Activated CD4-positive, CD25-positive, alpha-beta regulatory T cell treated with anti-CD3 and anti-CD28 coated beads, Interleukin-2, amount 50 U/mL, for 16 hours (primary cell): ENCODE measurements around the gene BLTP3A.
"Not testable (repeated sequence)": the region's sequence is repeated elsewhere in the genome, so short reads cannot be mapped to it uniquely, and the experiment has no call there.

Experiments
- DNase-seq: peaks from one replicate; pipeline ENCODE4 v3.0.0-alpha.2; 2020; ENCODE audit warnings: low read depth, low spot score

The BLTP3A gene

DNA sequence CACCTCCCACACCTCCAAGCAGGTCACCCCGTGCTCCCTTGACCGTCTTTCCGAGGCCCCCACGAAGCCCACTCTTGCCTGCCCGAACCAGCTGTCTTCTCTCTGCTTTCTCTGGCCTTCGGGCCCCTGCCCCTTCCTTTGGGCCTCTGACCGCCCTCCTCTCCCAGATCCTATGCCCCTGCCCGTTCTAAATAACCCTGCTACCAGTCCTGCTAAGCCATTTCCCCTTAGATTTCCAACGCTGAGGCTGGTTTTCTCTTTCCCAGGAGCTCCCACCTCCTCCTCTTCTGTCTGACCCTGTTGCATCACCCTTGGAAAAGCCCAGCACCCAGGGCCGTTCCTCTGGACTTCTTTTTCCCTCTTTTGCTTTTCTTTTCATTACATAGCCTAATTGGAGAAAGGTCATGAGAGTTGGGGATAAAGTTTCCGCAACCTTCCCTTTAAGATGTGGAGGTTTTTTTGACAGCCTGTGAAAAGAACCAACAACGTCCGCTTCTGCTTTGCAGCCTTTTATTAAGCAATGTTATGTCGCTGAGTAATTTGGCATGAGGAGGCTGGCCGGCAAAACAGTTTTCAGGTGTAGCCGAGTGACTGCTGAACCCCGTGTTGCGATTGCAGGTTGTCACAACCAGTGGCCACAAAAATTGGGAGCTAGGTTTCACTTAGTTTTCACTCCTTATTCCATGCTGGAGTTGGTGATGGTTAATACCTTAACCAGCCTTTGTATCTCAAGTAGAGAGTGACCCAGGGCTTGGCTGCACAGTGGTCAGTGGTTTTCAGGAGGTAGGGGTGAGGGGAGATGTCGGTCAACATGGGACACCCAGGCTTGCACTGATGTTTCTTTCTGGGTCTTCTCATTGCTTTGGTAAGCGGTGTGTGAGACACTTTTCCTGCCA lies 970 bp downstream of the BLTP3A start:
- no peak for DNase-seq

DNA sequence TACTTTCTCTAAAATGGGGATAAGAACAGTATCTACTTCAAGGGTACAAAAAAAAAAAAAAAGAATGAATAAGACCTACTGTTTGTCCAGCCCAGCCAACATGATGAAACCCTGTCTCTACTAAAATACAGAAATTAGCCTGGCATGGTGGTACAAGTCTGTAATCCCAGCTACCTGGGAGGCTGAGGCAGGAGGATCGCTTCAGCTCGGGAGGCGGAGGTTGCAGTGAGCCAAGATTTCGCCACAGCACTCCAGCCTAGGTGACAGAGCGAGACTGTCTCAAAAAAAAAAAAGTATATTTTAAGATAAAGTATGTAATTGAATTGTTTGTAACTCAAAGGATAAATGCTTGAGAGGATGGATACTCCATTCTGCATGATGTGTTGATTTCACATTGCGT lies 2.0 kb downstream of the BLTP3A start:
- no peak for DNase-seq

DNA sequence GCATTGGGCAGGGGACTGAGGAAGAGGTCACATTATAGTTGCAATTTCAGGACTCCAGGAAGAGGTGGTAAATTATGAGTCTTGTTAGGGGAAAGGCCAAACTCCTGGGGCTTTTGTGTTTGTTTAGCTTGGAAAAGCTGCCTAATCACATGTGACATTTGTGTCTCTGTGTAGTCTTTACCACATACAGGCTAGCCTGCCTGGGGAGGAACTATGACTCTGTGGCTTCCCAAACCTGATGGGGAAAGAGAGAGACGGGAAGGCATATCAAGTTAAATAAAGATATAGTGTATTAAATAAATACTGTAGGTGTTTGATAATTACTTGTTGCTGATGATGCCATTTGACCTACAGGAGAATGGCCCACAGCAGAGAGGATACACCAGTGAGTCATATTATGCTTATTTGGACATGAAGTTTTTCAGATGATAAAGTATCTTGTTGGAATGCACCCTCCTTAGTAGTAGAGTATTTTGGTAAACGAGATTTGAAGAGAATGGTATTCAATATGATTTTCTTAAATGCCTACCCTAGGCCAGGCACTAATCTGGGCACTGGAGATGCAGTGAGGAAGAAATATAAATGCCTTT lies 4.0 kb downstream of the BLTP3A start:
- no peak for DNase-seq

- no peak for DNase-seq
Observed at GRCh38 chr6:34798057-34798456, 6.2 kb downstream of the BLTP3A start.

- no peak for DNase-seq
Observed at GRCh38 chr6:34799547-34799946, 7.7 kb downstream of the BLTP3A start.

DNA sequence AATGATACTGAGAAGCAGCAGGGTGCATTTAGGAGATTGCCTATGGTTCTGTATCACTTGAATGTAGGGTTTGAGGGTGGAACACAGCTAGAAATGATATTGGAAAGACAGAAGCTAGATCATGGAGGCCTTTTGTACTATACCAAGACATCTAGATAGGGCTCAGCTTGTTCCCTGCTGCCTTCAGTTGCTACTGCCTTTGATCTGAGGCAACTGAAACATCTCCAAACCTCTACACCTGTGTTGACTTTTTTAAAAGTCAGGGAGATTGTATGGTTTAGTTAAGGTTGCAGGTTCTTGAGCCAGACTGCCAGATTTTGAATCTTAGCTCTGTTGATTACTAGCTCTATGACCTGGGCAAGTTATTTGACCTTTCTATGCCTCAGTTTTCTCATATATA lies 12.7 kb downstream of the BLTP3A start:
- DNase-seq: no peak

GRCh38 chr6:34805074-34805473 lies 13.2 kb downstream of the BLTP3A start:
- DNase-seq: not testable (repeated sequence)

- no peak for DNase-seq
Observed at GRCh38 chr6:34806738-34807453, 15.0 kb downstream of the BLTP3A start.

- DNase-seq: not testable (repeated sequence)
Observed at GRCh38 chr6:34808473-34808872, 16.6 kb downstream of the BLTP3A start.

DNA sequence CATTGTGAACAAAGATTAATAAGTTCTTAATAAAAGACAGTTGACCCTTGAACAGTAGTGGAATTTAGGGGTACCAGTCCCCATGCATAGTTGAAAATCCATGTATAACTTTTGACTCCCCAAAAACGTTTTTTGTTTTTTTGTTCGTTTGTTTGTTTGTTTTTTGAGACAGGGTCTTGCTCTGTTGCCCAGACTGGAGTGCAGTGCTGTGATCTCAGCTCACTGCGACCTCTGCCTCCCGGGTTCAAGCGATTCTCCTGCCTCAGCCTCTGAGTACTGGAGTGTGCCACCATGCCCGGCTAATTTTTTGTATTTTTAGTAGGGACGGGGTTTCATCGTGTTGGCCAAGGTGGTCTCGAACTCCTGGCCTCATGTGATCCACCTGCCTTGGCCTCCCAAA lies 17.5 kb downstream of the BLTP3A start:
- DNase-seq: not testable (repeated sequence)

GRCh38 chr6:34810017-34810882 lies 18.4 kb downstream of the BLTP3A start:
- DNase-seq: no peak

DNA sequence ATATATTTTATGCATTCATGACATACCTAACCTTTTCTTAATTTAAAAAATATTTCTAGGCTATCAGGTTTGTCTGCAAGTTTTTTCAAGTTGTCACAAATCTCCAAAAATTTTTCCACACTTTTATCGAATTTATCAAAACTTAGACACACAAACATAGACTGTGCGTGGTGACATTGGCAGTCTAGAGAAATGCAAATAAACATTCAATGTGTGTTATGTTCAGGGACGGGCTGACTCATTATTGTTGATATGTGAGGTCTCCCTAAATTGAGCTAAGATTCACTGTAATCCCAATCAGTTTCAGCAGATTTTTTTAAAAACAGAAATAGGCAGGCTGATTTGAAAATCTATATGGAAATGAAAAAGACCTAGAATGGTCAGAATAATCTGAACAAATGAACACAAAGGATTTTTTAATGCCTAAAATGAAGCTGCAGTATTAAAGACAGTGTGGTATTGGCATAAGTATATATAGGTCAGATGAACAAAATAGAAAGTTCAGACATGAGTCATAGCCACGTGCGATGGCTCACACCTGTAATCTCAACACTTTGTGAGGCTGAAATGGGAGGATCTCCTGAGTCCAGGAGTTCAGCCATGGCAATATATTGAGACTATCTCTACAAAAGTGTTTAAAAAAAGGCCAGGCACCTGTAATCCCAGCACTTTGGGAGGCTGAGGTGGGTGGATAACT lies 19.2 kb downstream of the BLTP3A start:
- no peak for DNase-seq

- no peak for DNase-seq
Observed at GRCh38 chr6:34813028-34813713, 21.3 kb downstream of the BLTP3A start.

DNA sequence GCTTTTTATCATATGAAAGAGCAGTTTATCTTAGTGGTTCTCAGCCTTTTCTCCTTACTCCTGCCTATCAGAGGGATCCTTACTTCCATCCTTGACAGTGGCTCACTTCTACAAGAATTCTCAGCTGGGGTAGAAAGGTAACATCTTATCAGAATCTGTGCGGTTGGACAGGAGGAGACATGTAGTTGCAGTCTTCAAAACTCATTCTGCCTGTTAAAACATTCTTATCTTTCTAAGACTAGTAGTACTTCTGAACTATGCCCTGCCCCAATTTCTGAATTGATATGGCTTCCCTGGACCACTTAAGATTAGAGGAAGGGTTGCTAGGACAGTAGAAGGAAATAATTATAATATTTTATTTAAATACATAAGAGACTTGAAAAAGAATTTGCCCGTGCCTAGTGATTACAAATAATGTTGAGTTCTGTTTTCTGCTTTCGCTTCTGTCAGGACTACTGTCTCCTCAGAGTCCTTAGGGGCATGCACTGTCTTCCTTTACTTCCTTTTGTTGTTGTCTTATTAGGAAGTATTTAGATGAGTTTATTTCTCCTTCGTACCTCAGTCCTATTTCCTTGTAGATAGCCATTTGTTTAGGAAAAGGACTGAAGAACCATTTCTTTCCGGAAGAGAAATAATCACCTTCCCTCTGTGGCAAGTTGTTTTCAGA lies 24.9 kb downstream of the BLTP3A start:
- no peak for DNase-seq

DNA sequence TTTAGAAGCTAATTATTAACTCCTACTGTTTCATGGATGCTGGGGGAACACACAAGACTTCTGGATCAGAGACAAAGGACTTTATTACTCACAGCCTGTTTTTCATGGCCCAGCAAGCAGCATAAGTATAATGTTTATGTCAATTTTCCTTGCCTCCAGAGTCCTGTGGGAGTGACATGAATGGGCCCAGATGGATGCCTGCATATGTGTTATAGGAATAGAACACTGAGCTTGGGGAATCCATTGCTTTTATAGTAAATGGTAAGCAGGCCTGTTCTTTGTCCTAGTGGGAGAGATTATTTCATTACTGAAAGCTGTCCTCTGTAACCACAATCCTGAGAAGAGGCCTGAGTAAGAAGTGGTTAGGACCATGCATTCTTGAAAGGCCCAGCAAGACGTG lies 25.6 kb downstream of the BLTP3A start:
- DNase-seq: no peak

DNA sequence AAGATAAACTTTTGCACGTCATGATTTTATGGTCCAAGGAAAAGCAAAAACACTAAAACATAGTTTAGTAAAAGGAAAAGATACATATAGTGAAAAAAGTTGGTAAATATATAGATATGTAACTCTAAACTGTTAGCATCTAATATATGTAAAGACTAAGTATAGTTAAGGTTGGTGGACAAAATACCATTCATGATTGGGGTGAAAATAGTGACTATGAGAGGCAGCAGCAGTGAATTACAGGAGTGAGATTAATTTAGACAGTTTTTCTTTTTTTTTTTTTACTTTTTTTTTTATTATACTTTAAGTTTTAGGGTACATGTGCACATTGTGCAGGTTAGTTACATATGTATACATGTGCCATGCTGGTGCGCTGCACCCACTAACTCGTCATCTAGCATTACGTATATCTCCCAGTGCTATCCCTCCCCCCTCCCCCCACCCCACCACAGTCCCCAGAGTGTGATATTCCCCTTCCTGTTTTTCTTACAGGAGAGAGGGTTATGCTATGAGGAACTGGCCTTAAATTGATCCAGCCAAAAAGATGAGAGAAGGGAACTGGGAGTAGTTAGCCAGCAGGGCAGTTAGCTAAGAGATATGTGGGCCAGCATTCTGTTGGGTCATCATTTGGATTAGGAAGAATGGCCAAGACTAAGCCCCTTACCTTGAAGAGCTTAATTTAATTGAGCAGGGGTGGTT lies 27.1 kb downstream of the BLTP3A start:
- not testable (repeated sequence) for DNase-seq

DNA sequence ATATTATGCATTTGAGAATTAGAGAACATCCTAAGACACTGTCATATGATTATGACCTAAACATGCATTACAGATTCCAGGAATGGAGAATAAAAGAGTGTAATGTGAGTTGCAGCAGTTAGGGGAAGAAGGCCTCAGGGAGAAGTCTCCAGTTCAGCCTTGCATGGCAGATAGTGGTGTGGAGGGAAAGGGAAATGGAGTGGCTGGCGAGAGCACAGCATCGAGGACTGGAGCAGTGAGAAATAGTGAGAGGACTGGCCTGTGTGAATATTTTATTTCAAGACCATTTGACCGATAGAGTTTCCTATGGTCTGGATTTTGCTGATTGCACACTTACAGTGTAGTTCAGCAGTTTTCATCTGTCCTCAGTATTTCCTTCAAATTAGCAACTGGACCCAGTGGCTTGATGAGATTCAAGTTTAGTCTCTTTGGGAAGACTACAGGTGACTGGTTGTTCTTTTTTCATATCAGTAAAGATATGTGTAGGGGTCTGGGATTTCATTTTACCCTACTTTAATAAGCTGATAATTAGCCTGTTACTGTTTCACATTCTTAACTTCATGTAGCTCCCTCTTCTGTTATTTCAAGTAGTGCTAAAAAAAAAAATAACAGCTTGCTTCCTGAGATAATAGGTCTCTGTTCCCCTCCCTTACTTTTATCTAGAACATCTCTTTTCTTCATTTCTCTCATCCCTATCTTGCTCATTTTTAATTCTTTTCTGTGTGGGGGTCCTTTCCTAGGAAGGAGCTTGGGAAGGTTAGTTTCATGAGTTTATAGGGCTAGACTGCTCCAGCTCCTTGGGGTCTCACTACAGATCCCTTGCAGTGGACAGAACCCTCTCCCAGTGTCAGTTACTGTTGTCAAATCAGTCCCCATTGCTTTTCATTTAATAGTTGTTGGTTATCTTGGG lies 27.9 kb downstream of the BLTP3A start:
- no peak for DNase-seq

- no peak for DNase-seq
Observed at GRCh38 chr6:34829137-34829536, 37.3 kb downstream of the BLTP3A start.
